ACC112 (cell line): Measurements from ENCODE around the gene SCAI.
"Not testable (repeated sequence)": the region's sequence is repeated elsewhere in the genome, so short reads cannot be mapped to it uniquely, and the experiment has no call there.

Source experiments
- H2AFZ ChIP-seq: fragments of 200-600 bp; sonication (generic); one replicate; pipeline ENCODE4 v1.6.0; 2017; ENCODE audit warnings: antibody characterized with exemption, low read length; ENCODE audit not compliant: unreplicated experiment
- H3K27ac ChIP-seq: fragments of 200-600 bp; sonication (generic); 2 replicates; pipeline ENCODE4 v1.5.1; 2014; ENCODE audit warnings: low read depth, mild to moderate bottlenecking, antibody characterized with exemption, low read length, moderate library complexity
- H3K27me3 ChIP-seq: fragments of 200-600 bp; sonication (generic); 2 replicates; pipeline ENCODE4 v1.6.1; 2014; ENCODE audit warnings: mild to moderate bottlenecking, antibody characterized with exemption, low read length, moderate library complexity, mixed read lengths; ENCODE audit not compliant: insufficient read depth
- H3K36me3 ChIP-seq: fragments of 200-600 bp; sonication (generic); 2 replicates; pipeline ENCODE4 v1.6.1; 2016; ENCODE audit warnings: mild to moderate bottlenecking, antibody characterized with exemption, low read length, moderate library complexity, mixed read lengths; ENCODE audit not compliant: insufficient read depth
- H3K4me1 ChIP-seq: fragments of 200-600 bp; sonication (generic); one replicate; pipeline ENCODE4 v1.6.1; 2016; ENCODE audit warnings: low read length, mixed read lengths; ENCODE audit not compliant: insufficient read depth, unreplicated experiment, control insufficient read depth
- H3K4me3 ChIP-seq: fragments of 200-600 bp; sonication (generic); 2 replicates; pipeline ENCODE4 v1.5.1; 2014; ENCODE audit warnings: mild to moderate bottlenecking, low read depth, low read length
- H3K79me2 ChIP-seq: fragments of 200-600 bp; sonication (generic); one replicate; pipeline ENCODE4 v1.6.0; 2016; ENCODE audit warnings: low read length; ENCODE audit not compliant: control insufficient read depth, unreplicated experiment, insufficient read depth

The SCAI gene

GRCh38 chr9:124972241-124972770, 171.0 kb downstream of the SCAI start:
- Histone ChIP-seq H3K4me3 (no peak overlapping the region), H3K4me1 (no peaks in the 10 kb centered on the region), H3K27me3 (no peaks in the 10 kb centered on the region), H3K27ac (no peak overlapping the region), H2AFZ (no peak overlapping the region), H3K36me3 (no peaks in the 10 kb centered on the region), H3K79me2 (no peaks in the 10 kb centered on the region)

GRCh38 chr9:124969401-124969800, 173.9 kb downstream of the SCAI start:
- H3K79me2 ChIP-seq = no peaks in the 10 kb centered on the region
- H3K4me1 ChIP-seq = no peaks in the 10 kb centered on the region
- H3K27ac ChIP-seq = no peak overlapping the region
- no peaks in the 10 kb centered on the region for H3K36me3 ChIP-seq
- H2AFZ ChIP-seq = no peak overlapping the region
- no peak overlapping the region for H3K4me3 ChIP-seq
- no peaks in the 10 kb centered on the region for H3K27me3 ChIP-seq

GRCh38 chr9:124968238-124968637, 175.1 kb downstream of the SCAI start:
- H3K4me1 ChIP-seq = no peaks in the 10 kb centered on the region
- H3K27me3 ChIP-seq = no peaks in the 10 kb centered on the region
- H3K36me3 ChIP-seq = no peaks in the 10 kb centered on the region
- no peak overlapping the region for H3K27ac ChIP-seq
- no peaks in the 10 kb centered on the region for H3K79me2 ChIP-seq
- no peak overlapping the region for H2AFZ ChIP-seq
- no peak overlapping the region for H3K4me3 ChIP-seq

DNA sequence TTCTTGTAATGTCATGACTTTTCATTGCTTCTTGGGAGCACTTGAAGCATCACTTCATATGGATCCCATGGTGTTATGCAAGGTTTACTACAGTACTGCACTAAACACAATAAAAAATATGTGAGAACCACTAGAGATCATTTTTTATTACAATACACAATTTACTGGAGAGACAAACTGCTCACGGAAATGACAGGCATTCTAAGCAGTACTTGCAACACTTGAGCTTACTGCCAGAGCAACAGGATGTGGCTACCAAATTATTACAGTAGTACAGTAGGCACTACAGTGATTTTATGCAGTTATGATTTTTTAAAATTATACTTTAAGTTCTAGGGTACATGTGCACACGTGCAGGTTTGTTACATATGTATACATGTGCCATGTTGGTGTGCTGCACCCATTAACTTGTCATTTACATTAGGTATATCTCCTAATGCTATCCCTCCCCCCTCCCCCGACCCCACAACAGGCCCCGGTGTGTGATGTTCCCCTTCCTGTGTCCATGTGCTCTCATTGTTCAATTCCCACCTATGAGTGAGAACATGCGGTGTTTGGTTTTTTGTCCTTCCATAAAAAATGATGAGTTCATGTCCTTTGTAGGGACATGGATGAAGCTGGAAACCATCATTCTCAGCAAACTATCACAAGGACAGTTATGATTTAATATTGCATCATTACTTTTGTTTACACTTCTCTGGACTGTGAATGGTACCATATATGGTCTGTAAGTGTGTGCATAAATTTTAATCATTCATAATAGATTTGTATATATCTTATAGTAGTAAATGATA, 177.4 kb downstream of the SCAI start:
- H3K4me3 ChIP-seq, H2AFZ ChIP-seq, H3K4me1 ChIP-seq, H3K27ac ChIP-seq, H3K79me2 ChIP-seq, H3K27me3 ChIP-seq, H3K36me3 ChIP-seq: not testable (repeated sequence)

GRCh38 chr9:124964604-124965003, 178.7 kb downstream of the SCAI start:
- no peak overlapping the region for H3K4me3 ChIP-seq
- H3K36me3 ChIP-seq = no peaks in the 10 kb centered on the region
- no peak overlapping the region for H2AFZ ChIP-seq
- no peaks in the 10 kb centered on the region for H3K4me1 ChIP-seq
- H3K79me2 ChIP-seq = no peaks in the 10 kb centered on the region
- no peaks in the 10 kb centered on the region for H3K27me3 ChIP-seq
- H3K27ac ChIP-seq = no peak overlapping the region

DNA sequence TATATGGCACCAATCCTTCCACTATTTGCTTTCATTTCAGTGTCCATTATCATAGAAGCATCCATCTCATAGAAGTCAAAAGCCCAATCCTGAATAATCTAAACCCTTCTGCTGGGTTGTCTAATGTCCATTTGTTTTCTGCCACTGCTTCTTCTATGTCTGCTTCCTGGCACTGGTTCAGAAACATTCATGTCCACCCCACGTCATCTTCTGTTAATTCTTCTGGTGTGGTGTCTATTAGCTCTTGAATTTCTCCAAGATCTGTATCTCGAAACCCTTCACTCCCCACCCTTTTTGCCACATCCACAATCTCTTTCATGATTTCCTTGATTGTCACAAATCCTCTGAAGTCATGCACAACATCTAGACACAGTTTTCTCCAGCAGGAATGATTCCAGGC, 179.3 kb downstream of the SCAI start:
- no peaks in the 10 kb centered on the region for H3K4me1 ChIP-seq
- H3K79me2 ChIP-seq = no peaks in the 10 kb centered on the region
- H3K27me3 ChIP-seq = no peaks in the 10 kb centered on the region
- H3K27ac ChIP-seq = no peak overlapping the region
- H2AFZ ChIP-seq = no peak overlapping the region
- no peaks in the 10 kb centered on the region for H3K36me3 ChIP-seq
- H3K4me3 ChIP-seq = no peak overlapping the region

DNA sequence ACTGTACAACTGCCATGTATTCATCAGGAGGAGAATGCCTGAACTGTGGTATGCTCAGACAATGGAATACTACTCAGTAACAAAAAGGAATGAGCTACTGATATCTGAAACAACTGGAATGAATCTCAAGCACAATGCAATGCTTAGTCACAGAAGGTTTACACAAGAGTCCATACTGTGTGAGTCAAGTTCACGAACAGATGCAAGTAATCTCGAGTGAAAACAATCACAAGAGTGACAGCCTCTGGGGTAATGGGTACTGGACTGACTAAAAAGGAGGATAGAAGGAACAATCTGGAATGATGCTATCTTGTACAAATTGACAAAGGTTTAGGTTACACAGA, 182.9 kb downstream of the SCAI start:
- Histone ChIP-seq H3K27ac (no peak overlapping the region), H3K36me3 (no peaks in the 10 kb centered on the region), H2AFZ (no peak overlapping the region), H3K79me2 (no peaks in the 10 kb centered on the region), H3K4me1 (no peaks in the 10 kb centered on the region), H3K4me3 (no peak overlapping the region), H3K27me3 (no peaks in the 10 kb centered on the region)

- H3K4me1 ChIP-seq, H3K27me3 ChIP-seq, H3K36me3 ChIP-seq, H2AFZ ChIP-seq, H3K27ac ChIP-seq, H3K4me3 ChIP-seq, H3K79me2 ChIP-seq: not testable (repeated sequence)
Measured at GRCh38 chr9:124959671-124960408, 183.5 kb downstream of the SCAI start.

- no peak overlapping the region for H3K27ac ChIP-seq
- no peak overlapping the region for H3K4me3 ChIP-seq
- H3K79me2 ChIP-seq = no peaks in the 10 kb centered on the region
- no peaks in the 10 kb centered on the region for H3K36me3 ChIP-seq
- no peaks in the 10 kb centered on the region for H3K27me3 ChIP-seq
- no peak overlapping the region for H2AFZ ChIP-seq
- H3K4me1 ChIP-seq = no peaks in the 10 kb centered on the region
Measured at GRCh38 chr9:124954255-124954654, 189.1 kb downstream of the SCAI start.

GRCh38 chr9:124950050-124950718, 193.1 kb downstream of the SCAI start:
- Histone ChIP-seq H3K4me3 (no peak overlapping the region), H3K79me2 (no peaks in the 10 kb centered on the region), H3K4me1 (no peaks in the 10 kb centered on the region), H3K36me3 (no peaks in the 10 kb centered on the region), H3K27me3 (no peaks in the 10 kb centered on the region), H3K27ac (no peak overlapping the region), H2AFZ (no peak overlapping the region)
